Head of caudate nucleus (tissue), 42 donors: ENCODE results near the gene TSPAN32.
A peak's percentile ranks its signal among the peaks of the same experiment; 100 is the strongest.

Experiments
- DNase-seq, 42 donors: peaks; one replicate each; pipeline versions ENCODE4 v3.0.0 to v3.0.0-alpha.2; 2020 to 2021; ENCODE audit warnings: mixed read lengths in 7 of 42
- intact Hi-C: fragments of 100-400 bp; cut with DNase I; formaldehyde crosslinking; loops from one replicate; pipeline ENCODE4 v1.15.0; 2022

TSPAN32 gene

GRCh38 chr11:2265854-2266585 is 35.8 kb upstream of the TSPAN32 start:
- intact Hi-C loops = no loop called here
- DNase-seq = peak in 3 of 42 donors; percentile 12 to 34 (median 33)

DNA sequence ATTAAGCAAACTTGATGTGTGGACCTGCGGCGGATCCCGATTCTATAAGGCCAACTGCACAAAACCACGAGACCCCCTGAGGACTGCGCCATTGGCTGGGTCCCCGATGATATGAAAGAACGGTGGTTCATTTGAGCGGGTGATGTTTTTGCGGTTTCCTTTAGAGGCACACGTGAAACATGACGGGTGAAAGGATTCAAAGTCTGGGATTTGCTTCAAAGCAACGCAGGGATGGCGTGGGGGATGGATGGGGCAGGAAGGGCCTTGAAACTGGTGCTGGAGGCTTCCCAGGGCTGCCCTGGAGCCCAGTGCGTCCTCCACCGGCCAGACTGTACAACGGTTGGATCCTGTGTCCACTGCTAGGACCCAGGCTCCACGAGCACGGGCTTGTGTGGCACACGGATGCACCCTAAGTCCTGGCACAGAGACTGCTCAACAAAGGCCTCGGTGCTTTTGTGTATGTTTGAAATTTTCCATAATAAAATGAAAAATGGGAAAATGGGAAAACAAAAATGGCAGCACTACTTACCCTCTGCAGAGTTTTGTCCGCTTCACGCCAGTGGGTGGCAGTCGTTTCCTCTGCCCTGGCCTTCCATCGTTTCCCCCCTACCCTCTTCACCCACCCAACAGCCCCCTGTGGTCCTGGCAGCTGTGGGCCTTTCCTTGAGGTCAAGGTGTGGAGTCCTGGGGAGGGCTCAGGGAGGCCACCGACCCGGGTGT is 35.1 kb upstream of the TSPAN32 start:
- intact Hi-C loops = no loop called here
- DNase-seq = peak in 2 of 42 donors; percentile 20 to 33

DNA sequence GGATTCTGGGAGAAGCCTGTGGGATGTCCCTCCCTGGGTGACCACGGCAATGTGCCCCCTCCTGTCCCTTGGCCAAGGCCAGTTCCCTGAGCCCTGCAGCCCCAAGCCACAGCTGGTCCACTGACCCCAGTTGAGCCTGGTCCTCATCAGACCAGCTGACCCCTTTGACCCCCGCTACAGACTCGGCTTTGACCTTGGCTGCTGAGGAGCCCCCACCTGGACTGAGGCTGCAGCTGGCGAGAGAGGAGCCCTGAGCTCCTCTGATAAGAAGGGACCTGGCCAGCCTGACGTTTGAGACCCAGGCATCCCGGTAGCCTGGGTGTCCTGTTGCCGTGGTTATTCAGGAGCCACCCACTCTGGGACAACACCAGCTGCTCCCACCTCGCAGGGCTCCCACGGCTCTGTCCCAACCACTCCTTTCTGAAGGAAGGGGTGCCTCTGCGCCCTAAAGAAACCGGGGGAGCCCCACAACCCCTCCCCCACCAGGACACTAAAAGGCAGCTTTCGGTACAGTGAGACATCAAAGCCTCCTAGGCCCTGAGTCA is 34.4 kb upstream of the TSPAN32 start:
- intact Hi-C loops = no loop called here
- peak in 2 of 42 donors; percentile 13 to 34 for DNase-seq

DNA sequence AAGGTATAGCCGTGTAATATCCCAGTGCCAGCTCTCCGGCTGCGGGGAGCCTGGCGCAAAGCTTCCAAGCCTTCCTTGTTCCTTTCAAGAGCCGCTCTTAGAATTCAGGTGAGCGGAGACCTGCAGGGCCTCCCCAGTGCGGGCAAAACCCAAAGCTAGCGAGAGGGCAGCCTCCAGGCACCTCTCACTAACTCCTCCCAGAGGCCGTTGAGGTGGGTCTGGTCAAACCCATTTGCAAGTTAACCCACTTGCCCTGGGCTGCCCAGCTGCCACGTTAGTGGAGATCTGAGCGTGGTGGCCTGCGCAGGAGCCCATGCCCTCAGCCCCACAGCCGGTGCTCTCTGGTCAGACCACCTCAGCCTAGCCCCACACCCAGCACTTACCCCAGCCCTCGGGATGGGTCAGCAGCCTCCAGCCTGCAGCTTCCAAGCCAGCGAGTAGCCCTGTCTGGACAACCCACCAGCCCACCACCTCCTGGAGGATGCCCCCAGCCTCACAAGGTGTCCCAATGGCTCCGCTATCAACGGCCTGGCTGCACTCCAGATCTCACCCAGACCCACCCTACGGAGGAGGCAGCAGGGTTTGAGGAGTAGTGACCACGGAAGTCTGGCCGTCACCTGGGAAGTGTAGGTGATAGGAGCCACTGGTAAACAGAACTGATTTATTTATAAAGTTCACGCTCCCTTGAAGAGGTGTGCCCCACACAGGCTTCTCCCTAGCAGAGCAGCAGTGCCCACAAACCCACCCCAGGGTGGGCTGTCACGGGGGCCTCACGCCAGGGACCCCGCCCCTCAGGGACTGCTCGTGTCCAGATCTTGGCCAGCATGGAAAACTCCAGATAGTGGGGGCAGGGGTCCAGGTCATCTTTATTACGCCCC is 33.7 kb upstream of the TSPAN32 start:
- intact Hi-C loops = no loop called here
- DNase-seq = peak in 3 of 42 donors; percentile 14 to 39 (median 32)

GRCh38 chr11:2268729-2269600 is 32.8 kb upstream of the TSPAN32 start:
- intact Hi-C loops = no loop called here
- DNase-seq = peak in 28 of 42 donors; percentile 12 to 76 (median 45)

GRCh38 chr11:2269601-2270321 is 32.1 kb upstream of the TSPAN32 start:
- intact Hi-C loops = no loop called here
- DNase-seq = peak in 24 of 42 donors; percentile 24 to 70 (median 50)

DNA sequence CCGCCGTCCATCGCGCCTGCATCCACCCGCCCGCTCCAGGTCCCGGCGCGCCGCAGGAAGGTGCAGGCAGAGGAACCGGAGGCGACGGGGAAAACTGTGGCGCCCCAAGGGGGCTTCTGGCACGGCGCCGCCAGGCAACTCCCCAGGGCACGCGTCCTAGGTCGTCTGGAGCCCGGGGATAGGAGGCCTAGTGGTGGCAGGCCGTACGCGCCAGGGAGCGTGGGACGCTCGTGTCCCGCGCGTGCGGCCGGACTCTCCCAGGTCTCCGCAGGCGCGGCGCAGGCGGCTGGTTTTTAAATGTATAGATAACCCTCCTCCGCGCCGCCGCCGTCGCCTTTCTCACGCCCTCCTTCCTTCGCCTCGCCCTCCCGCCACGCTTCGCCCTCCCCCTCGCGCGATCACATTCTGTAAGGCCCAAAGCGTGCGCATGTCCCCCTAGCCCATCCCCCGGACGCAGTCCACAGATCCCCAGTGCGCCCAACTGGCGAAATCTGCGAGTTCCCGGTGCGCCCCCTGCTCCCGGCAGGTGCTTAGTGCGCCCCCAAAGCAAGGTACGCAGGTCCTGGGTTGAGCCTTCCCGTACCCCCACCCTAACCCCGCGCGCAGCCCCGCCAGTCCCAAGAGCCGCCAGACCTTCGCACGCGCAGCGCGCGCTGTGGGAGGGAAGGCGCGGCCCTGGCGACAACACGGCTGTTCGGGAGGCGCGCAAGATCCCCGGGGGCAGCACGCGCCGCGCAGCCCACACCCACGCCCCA is 31.3 kb upstream of the TSPAN32 start, which contains the start of gene ASCL2:
Gene ASCL2 (minus strand): TSS at position 267 of the 755 bp plus-strand sequence. CDS start 256 bp downstream, at position 11.
- intact Hi-C loops = no loop called here
- peak in 5 of 42 donors; percentile 14 to 41 (median 33) for DNase-seq

DNA sequence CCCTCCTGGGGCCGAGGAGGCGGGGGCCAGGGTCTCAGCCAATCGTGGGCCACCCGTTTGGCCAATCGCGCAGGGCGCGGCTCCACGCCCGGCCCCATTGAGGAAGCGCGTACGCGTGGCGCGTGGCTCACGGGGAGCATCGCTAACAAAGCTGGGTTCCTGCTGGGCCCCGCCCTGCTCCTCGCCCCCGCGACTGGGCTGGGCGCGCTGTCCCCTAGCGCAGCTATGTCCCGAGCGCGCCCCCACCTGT is 30.8 kb upstream of the TSPAN32 start:
- DNase-seq = peak in 12 of 42 donors; percentile 18 to 62 (median 36)
- intact Hi-C loops = no loop called here

DNA sequence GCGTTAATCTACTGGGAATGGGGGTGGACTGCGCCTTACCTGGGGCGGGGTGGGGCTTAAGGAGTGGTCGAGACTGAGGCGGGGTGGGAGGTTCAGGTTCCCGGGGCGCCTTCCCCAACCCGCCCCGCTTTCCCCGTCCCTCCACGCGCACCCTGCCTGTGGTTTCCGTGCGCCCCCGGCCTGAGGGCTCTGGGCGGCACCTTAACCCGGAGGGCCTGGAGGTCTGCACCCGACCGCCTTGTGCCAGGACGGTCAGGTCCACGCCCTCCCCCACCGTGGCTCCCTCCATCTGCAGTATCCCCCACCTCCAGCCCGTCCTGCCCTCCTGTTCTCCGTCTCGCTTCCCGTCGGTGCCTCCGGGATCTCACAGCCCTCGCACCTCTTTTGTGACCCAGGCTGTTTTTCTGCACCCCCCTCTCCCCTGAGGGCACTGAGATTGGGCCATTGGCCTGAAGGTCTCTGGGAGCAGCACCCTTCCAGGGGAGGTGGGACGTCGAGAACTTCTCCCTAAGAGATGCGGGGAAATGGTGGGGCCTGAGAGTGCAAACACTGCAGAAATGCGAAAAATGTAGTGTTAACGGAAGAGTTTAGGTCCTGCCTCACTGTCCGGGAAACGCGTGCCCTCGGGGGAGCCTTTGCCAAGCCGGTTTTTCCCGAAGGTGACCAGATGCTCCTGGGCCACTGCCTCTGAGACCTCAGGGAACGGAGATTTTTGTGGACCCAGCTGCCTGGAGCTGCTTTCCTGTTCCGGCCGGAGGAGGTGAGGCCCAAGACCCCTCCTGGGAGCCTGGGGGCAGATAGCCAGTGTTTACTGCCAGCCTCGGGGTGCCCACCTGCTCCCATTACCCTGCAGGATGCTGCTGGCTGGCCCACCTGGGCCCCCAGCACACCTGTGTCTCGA is 30.2 kb upstream of the TSPAN32 start:
- intact Hi-C loops = no loop called here
- peak in 5 of 42 donors; percentile 5 to 37 (median 14) for DNase-seq

- DNase-seq = peak in 6 of 42 donors; percentile 0 to 40 (median 8)
- intact Hi-C loops = no loop called here
Observed at GRCh38 chr11:2272228-2272945, 29.4 kb upstream of the TSPAN32 start.

- intact Hi-C loops = no loop called here
Observed at GRCh38 chr11:2272946-2273280, 28.9 kb upstream of the TSPAN32 start.

GRCh38 chr11:2273311-2273710 is 28.5 kb upstream of the TSPAN32 start:
- peak in 7 of 42 donors; percentile 1 to 18 (median 3) for DNase-seq
- intact Hi-C loops = no loop called here

More at GRCh38 chr11:2272946-2273280, 28.9 kb upstream of the TSPAN32 start:
- peak in 3 of 42 donors; percentile 0 to 8 (median 3) for DNase-seq

DNA sequence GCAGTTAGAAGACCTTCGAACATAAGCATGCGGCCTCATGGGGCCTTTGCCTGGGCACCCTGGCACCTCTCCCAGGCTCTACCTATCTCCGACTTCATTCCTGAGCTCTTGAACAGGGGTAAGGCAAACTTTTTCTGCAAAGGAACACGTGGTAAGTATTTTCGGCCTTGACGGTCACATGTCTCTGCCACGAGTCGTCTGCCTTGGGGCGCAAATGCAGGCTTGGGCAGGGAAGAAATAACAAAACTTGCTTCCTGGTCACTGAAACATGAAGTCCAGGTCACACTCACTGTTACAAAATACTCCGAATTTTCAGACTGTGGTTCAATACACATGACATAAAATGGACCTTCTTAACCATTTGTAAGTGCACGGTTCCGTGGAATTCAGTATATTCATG is 28.0 kb upstream of the TSPAN32 start:
- DNase-seq = peak in 6 of 42 donors; percentile 1 to 40 (median 10)

DNA sequence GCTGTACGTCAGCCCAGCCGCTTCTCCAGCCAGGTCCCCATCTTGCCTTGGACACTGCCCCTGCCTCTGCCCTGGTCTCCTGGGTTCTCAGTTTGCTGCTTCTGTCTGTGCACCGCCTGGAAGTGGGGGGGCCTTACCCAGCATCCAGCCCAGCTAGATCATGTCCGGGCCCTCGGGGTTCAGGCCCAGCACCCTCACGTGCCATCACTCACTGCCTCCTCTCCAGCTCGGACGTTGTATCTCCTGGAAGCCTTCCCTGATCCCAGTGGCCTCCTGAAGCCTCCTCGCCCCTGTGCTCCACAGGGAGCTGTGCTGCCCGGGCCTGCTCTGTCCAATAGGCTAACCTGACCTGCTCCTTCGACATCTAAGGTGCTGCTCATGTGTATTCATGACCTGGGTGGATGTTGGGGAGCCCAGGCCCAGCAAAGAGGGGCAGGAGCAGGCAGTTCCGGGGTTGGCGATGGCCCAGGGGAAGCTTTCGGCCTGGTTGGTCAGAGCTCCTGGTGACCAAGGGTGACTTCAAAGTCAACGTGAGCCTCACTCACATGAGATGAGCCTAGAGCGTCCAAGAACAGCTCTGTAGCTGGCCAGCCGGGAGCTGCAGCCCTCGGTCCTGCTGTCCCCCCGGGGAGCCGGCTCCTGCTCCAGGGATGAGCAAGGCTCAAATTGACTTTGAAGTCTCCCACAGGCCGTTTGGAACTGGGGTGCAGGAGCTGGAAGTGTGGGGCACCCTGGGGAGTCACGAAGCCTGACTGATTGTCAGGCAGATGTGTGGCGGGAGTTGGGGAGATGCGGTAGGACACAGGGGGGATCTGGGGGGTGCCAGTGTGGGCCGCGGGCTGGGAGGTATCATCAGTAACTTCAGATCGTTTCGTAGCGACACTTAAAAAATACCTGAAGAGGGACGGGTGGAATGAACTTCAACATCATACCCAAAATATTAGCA is 26.2 kb upstream of the TSPAN32 start:
- peak in 11 of 42 donors; percentile 0 to 39 (median 10) for DNase-seq

More for the DNA sequence above, 28.0 kb upstream of the TSPAN32 start:
- intact Hi-C loops = no loop called here

More for the DNA sequence above, 26.2 kb upstream of the TSPAN32 start:
- intact Hi-C loops = no loop called here
